ENCODE data around the gene ARMH3.
A peak's percentile ranks its signal among the peaks of the same experiment; 100 is the strongest.
"Not testable (repeated sequence)": the region's sequence is repeated elsewhere in the genome, so short reads cannot be mapped to it uniquely, and the experiment has no call there.

The ARMH3 gene, protein sequence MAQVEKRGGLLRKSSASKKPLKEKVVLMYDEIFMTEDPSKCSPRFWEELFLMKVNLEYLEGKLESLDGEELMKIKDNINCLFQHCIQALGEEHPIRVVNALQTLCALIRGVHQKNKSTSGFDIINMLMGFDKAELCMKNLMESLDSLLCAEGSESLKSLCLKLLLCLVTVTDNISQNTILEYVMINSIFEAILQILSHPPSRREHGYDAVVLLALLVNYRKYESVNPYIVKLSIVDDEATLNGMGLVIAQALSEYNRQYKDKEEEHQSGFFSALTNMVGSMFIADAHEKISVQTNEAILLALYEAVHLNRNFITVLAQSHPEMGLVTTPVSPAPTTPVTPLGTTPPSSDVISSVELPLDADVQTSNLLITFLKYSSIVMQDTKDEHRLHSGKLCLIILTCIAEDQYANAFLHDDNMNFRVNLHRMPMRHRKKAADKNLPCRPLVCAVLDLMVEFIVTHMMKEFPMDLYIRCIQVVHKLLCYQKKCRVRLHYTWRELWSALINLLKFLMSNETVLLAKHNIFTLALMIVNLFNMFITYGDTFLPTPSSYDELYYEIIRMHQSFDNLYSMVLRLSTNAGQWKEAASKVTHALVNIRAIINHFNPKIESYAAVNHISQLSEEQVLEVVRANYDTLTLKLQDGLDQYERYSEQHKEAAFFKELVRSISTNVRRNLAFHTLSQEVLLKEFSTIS

DNA sequence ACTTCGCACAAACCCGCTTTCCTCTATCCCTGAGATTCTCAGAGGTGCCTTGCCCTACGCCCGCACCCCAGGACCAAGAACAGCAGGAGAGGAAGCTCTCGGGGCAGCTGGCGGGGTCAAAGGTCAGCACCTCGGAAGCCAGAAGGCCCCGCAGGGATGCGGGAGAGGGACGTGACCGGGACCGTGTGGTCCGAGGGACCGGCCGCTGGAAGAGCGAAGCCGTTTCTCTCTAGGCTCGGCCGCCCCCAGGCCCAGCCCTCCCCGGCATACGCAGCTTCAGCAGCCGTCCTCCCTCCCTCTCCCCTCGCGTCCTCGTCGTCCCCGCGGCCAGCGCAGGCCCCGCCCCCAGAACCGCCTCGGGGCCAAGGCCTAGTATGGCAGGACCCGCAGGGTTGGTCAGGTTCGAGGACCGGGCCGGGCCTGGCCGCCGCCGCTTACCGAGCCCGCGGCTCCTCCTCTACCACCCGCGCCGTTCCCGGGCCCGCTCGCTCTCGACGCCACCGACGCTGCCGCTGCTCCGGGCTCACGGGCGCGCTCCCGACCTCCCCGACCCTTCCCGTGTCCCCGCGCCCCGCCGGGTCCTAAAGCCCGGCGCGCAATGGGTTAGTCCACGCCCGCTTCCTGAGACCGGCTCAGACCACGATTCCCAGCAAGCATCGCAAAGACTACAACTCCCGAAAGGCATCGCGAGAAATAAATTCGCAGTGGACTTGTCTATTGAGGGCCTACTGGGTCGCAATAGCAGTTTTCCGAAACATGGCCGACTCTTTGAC, at the start of gene ARMH3:
Gene ARMH3 (minus strand): TSS at position 527 of the 773 bp plus-strand sequence. CDS start 16,059 bp downstream, outside the sequence.
- DNase-seq: peak; percentile 98

- no peak for DNase-seq
Observed at GRCh38 chr10:102102421-102102820, 46.4 kb upstream of the ARMH3 start.

GRCh38 chr10:102101152-102101551, 45.2 kb upstream of the ARMH3 start:
- no peak for DNase-seq

- DNase-seq: no peak
Observed at GRCh38 chr10:102096449-102096848, 40.5 kb upstream of the ARMH3 start.

GRCh38 chr10:102090772-102091171, 34.8 kb upstream of the ARMH3 start:
- DNase-seq: no peak

- DNase-seq: no peak
Observed at GRCh38 chr10:102086196-102086595, 30.2 kb upstream of the ARMH3 start.

- no peak for DNase-seq
Observed at GRCh38 chr10:102085336-102085735, 29.4 kb upstream of the ARMH3 start.

DNA sequence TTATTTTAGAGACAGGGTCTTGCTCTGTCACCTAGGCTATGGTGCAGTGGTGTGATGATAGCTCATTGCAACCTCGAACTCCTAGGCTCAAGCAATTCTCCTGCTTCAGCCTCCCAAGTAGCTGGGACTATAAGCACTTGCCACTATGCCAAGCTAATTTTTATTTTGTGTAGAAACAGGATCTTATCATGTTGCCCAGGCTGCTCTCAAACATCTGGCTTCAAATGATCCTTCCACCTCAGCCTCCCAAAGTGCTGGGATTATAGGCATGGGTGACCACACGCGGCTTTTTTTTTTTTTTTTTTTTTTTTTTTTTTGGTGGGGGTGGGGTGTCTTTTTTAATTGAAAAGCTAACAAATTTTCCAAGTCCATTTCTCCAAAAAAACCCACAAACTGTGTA, 27.6 kb upstream of the ARMH3 start:
- no peak for DNase-seq

DNA sequence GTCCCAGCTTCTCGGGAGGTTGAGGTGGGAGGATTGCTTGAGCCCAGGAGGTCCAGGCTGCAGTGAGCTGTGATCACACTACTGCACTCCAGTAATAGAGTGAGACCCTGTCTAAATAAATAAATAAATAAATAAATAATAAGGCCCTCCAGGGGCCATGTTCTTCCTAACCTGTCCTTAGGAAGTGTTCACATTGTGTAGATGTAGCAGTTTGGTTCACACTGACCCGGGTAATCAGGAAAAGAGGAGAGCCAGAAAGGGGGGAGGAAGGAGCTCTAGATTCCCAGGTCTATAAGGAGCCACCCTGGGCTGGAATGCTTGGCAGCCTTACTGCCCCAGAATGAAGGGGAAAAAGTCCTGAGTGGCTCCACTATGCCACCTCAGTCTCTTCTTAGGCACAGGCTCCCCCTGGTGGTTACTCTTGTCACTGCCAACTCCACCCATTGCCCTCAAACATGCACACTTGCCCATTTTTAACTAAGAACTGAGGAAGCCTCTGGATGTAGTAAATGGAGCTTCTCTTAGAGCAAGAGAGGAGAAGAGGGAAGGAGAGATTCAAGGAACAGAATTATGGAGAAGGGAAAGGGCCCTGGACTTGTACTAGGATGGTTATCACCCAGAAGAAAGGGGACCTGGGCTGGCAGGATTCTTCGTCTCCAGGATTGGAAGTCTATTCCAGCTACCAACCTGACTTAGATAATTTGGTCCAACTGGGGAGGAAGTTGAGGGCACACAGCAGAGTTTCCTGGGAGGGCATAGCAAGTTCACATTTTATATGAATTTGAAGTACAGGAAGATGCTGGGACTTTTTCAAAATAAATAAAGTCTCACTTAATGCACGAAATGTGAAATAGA, 16.9 kb upstream of the ARMH3 start:
- DNase-seq: peak; percentile 86

DNA sequence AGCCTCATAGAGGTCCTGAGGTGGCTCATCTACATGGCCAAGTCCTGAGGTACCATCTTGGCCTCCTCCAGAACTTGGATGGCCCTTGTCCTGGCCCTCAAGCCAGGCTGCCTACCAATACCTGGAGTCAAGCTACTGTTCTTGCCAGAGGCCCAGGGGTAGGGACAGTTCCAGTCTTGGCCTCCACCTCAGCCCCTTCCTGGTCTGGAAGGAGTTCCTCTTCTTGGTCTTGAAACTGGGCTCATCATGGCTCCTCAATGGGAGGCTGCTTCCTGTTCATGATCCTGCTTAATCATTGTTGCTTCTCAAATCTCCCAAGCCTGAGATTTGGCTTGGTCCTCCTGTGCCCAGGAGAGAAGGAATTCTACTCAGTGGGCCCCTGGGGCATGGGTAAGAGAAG, 13.1 kb upstream of the ARMH3 start:
- DNase-seq: no peak

DNA sequence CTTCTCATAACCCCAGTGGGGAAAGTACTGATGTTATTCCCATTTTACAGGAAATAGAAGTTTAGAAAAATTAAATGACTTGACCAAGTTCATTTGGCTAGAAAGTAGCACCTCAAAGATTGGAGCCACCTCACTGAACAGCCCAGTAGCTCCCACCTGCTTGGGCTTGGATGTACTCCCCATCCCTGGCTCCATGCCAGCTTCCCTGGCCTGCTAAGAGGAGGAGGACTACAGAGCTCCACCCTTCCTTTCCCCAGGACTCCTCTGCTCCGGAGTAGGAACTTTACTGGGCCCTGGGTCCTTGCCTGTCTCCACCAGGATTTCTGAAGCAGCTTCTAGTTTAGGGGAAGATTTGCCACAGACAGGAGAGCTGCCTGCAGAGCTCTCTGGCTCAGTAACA, 12.2 kb upstream of the ARMH3 start:
- no peak for DNase-seq

DNA sequence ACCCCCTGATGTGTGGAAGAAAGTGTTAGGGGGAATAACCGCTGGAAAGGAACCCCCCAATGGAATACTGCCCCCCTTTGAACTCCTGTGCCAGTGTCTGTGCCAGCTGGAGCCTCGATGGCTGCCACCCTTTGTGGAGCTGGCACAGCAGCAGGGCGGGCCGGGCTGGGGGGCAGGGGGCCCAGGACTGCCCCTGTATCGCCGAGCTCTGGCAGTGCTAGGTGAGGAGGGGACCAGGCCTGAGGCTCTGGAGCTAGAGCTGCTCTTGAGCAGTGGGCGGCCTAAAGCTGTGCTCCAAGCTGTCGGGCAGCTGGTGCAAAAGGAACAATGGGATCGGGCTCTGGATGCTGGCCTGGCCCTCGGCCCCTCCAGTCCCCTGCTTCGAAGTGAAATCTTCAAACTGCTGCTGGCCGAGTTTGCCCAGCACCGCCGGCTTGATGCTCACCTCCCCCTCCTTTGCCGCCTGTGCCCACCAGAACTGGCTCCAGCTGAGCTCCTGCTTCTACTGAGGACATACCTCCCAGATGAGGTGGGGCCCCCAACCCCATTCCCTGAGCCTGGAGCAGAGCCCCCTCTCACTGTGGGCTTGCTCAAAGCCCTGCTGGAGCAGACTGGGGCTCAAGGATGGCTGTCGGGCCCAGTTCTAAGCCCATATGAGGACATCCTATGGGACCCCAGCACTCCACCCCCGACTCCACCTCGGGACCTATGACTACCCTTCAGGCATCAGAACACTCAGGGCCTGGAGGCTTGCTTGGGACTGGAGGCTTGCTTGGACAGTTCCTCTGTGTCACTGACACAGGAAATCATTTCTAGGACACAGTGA, 11.3 kb upstream of the ARMH3 start:
- DNase-seq: no peak

- DNase-seq: no peak
Observed at GRCh38 chr10:102066399-102067088, 10.6 kb upstream of the ARMH3 start.

DNA sequence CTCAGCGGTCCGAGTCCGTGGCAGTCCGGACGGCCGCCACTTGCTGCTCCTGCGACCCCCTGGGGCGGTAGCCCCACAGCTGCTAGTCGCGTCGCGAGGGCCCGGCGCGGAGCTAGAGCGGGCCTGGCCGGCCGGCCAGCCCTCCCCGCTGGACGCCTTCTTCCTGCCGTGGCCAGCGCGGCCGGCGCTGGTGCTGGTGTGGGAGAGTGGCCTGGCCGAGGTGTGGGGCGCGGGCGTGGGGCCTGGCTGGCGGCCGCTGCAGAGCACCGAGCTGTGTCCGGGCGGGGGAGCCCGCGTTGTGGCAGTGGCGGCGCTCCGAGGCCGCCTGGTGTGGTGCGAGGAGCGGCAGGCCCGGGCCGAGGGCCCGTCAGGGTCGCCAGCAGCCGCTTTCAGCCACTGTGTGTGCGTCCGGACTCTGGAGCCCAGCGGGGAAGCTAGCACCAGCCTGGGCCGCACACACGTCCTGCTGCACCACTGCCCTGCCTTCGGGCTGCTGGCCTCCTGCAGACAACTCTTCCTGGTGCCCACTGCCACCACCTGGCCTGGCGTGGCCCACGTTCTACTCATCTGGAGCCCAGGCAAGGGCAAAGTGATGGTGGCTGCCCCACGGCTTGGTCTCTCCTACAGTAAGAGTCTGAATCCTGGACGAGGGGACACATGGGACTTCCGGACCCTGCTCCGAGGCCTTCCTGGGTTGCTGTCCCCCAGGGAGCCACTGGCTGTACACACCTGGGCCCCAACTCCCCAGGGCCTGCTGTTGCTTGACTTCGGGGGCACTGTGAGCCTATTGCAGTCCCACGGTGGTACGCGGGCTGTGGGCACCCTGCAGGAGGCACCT, 9.8 kb upstream of the ARMH3 start:
- DNase-seq: peak; percentile 69

DNA sequence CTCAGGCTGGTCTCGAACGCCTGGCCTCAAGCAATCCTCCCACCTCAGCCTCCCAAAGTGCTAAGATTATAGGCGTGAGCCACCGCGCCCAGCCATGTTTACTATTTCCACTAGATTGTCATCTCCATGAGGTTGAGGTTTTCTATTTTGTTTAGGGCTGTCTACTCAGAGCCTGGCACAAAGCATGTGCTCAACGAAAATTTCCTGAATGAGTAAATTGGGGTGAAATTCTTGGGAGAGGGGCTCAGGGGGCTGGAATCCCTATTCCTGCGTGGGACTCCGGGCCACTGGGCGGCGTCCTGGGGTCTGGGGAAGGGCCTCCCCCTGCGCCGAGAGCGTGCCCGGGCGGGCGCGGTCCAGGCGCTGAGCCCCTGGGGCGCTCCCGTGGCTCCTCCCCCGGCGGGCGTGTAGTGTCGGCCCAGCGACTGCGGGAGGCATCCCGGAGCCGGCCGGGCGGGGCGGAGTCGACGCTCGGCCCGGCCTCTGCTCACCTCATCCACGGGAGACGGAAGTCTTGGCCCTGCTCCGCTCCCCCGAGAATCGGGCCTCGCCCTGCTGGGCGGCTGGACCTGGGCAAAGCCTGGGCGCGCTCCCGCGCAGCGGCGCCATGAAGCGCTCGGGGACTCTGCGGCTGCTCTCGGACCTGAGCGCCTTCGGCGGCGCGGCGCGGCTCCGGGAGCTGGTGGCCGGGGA, 9.0 kb upstream of the ARMH3 start, which contains the start of gene HPS6:
Gene HPS6 (plus strand): TSS at position 482 of the 693 bp plus-strand sequence. CDS start 126 bp downstream, at position 608.
- peak; percentile 93 for DNase-seq

GRCh38 chr10:102064503-102064867, 8.5 kb upstream of the ARMH3 start:
- DNase-seq: no peak

GRCh38 chr10:102059987-102060386, 4.0 kb upstream of the ARMH3 start:
- no peak for DNase-seq

DNA sequence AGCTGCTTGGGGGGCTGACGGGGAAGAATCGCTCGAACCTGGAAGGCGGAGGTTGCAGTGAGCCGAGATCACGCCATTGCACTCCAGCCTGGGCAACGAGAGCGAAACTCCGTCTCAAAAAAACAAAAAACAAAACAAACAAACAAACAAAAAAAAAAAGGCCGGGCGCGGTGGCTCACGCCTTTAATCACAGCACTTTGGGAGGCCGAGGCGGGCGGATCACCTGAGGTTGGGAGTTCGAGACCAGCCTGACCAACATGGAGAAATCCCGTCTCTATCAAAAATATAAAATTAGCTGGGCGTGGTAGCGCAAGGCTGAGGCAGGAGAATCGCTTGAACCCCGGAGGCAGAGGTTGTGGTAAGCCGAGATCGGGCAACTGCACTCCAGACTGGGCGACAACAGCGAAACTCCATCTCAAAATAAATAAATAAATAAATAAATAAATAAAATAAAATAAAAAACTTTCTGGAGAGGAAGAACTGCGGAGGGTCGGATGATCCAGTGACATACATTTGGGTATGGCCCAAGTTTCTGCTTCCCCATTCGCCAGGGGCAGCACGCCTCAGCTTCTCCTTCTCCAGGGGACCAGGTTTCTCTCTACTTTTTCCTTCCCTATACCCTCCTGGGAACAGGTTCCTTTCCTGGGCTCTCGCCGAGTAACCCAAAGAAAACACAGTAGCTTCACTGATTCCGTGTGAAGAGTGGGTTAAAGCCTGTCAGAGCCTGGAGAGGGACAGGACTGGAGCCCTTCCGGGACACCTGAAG, 909 bp downstream of the ARMH3 start:
- not testable (repeated sequence) for DNase-seq

- no peak for DNase-seq
Observed at GRCh38 chr10:102046095-102046494, 9.9 kb downstream of the ARMH3 start.

Data from islet precursor cell (in vitro differentiated cells).